NCI-H510A treated with DMSO at 0.1 percent for 48 hours (cell line): ENCODE measurements around the gene DMD.

ENCODE experiments used
- DNase-seq: peaks from one replicate; lab custom pipeline; 2025; lab: John Stamatoyannopoulos, UW

Gene DMD

GRCh38 chrX:33032700-33033099 is 178.6 kb downstream of the DMD start:
- no peak for DNase-seq

GRCh38 chrX:33014949-33015348 is 196.4 kb downstream of the DMD start:
- no peak for DNase-seq

GRCh38 chrX:33014086-33014485 is 197.3 kb downstream of the DMD start:
- DNase-seq: no peak

GRCh38 chrX:33001107-33001506 is 210.2 kb downstream of the DMD start:
- DNase-seq: no peak

GRCh38 chrX:32998776-32999175 is 212.6 kb downstream of the DMD start:
- no peak for DNase-seq

- DNase-seq: no peak
Measured at GRCh38 chrX:32995427-32995826, 215.9 kb downstream of the DMD start.

- DNase-seq: no peak
Measured at GRCh38 chrX:32987142-32987541, 224.2 kb downstream of the DMD start.

- no peak for DNase-seq
Measured at GRCh38 chrX:32985544-32985943, 225.8 kb downstream of the DMD start.

- DNase-seq: no peak
Measured at GRCh38 chrX:32966821-32967355, 244.5 kb downstream of the DMD start.

- no peak for DNase-seq
Measured at GRCh38 chrX:32954125-32954524, 257.2 kb downstream of the DMD start.

GRCh38 chrX:32948130-32948529 is 263.2 kb downstream of the DMD start:
- no peak for DNase-seq

- no peak for DNase-seq
Measured at GRCh38 chrX:32937043-32937442, 274.3 kb downstream of the DMD start.

GRCh38 chrX:32933548-32933947 is 277.8 kb downstream of the DMD start:
- DNase-seq: no peak

- DNase-seq: no peak
Measured at GRCh38 chrX:32929040-32929439, 282.3 kb downstream of the DMD start.

GRCh38 chrX:32896088-32896487 is 315.3 kb downstream of the DMD start:
- DNase-seq: no peak

- peak; percentile 43 for DNase-seq
Measured at GRCh38 chrX:32894679-32895078, 316.7 kb downstream of the DMD start.

- DNase-seq: peak; percentile 5
Measured at GRCh38 chrX:32893751-32894150, 317.6 kb downstream of the DMD start.

GRCh38 chrX:32877592-32877991 is 333.8 kb downstream of the DMD start:
- DNase-seq: no peak

GRCh38 chrX:32874839-32875238 is 336.5 kb downstream of the DMD start:
- no peak for DNase-seq

- no peak for DNase-seq
Measured at GRCh38 chrX:32873786-32874185, 337.6 kb downstream of the DMD start.

- no peak for DNase-seq
Measured at GRCh38 chrX:32871636-32872035, 339.7 kb downstream of the DMD start.

GRCh38 chrX:32868524-32868895 is 342.8 kb downstream of the DMD start:
- DNase-seq: no peak

- no peak for DNase-seq
Measured at GRCh38 chrX:32867781-32868523, 343.4 kb downstream of the DMD start.

GRCh38 chrX:32852203-32852602 is 359.1 kb downstream of the DMD start:
- DNase-seq: no peak
